ENCODE data around the gene UFD1. TPM values are rescaled to one million over a fixed set of nuclear protein-coding genes. Genes with fewer than 3 reads are reported as not detected.
A peak's percentile ranks its signal among the peaks of the same experiment; 100 is the strongest.

Gene UFD1
- total and polyA plus RNA-seq, 9 of the 15 experiments (the other 6 are each of a cell fraction or from before 2014, with no cell fraction given): 238 to 645 (median 363) TPM

DNA sequence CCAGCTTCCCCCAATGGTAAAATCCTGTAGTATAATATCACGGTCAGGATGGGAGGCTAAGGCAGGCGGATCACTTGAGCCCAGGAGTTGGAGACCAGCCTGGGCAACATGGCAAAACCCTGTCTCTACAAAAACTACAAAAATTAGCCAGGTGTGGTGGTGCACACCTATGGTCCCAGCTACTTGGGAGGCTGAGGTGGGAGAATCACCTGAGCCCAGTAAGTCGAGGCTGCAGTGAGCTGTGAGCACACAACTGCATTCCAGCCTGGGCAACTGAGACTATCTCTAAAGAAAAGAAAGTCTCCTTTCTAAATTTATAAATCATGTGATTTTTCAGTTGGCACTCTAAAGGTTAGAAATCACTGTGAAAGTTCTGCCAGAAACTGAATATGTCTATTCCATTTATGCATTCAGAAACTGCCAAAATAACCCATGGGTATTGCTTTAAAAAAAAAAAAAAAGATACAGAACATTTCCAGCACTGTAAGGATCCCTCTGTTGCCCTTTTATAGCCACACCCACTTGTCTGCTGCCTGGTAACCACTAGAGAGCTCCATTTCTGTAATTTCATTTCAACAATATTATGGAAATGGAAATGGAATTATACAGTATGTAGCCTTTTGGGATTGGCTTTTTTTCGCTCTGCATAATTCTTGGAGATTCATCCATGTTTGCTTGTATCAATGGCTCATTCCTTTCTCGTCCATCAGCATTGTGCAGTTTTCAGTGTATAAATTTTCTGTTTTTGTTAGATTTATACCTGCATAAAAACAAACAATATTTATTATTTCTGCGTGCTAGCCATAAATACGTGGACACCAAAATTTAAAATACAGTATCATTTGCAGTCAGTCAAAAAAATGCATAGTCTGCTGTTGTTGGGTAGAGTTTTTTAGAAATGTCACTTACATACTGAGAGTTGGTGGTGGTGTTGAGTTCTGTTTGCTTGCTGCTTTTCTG lies 10.2 kb upstream of the UFD1 start (continued):
- TF ChIP-seq RAD21 (CRISPR knock-in tag; conservative IDR thresholded peaks at IDR 0.05 in 1 of 2, IDR thresholded peaks at IDR 0.05 in 1 of 2) (peak; percentile 33 to 57), SUPT5H (IDR thresholded peaks at IDR 0.05) (peak; percentile 45; the same call in 1 of the 2 replicates), CEBPB (tag; IDR thresholded peaks at IDR 0.05) (no peak), FOXJ2 (tag; IDR thresholded peaks at IDR 0.05) (0 out of 2 replicates have a peak, but pooled peaks have one; percentile 70), FOXK2 (conservative IDR thresholded peaks at IDR 0.05 in 1 of 2, IDR thresholded peaks at IDR 0.05 in 1 of 2; ENCODE audit: low read depth in 2 of 2) (peak in 1 of 2 experiments; percentile 45; a peak in 1 of 4 replicates), ZNF384 (IDR thresholded peaks at IDR 0.05; ENCODE audit: low read depth, low read length) (peak; percentile 97), ELF1 (tag; IDR thresholded peaks at IDR 0.05) (peak; percentile 66), RFX7 (CRISPR knock-in tag; IDR thresholded peaks at IDR 0.05) (peak; percentile 48; the same call in 1 of the 2 replicates), BRD4 (IDR thresholded peaks at IDR 0.05) (no peak), TOE1 (IDR thresholded peaks at IDR 0.05; ENCODE audit: borderline replicate concordance) (no peak), TOE1 (CRISPR knock-in tag; IDR thresholded peaks at IDR 0.05; ENCODE audit: borderline replicate concordance, low read depth) (0 out of 2 replicates have a peak, but pooled peaks have one; percentile 48), MCM2 (IDR thresholded peaks at IDR 0.05; ENCODE audit: low read depth) (no peak), ZNF140 (CRISPR knock-in tag; IDR thresholded peaks at IDR 0.05) (no peak), POLR2AphosphoS2 (IDR thresholded peaks at IDR 0.05; ENCODE audit: low read length) (0 out of 2 replicates have a peak, but pooled peaks have one; percentile 63), ZNF444 (CRISPR knock-in tag; IDR thresholded peaks at IDR 0.05) (no peak), KLF16 (IDR thresholded peaks at IDR 0.05) (0 out of 2 replicates have a peak, but pooled peaks have one; percentile 4), ZNF764 (CRISPR knock-in tag; IDR thresholded peaks at IDR 0.05; ENCODE audit: low read depth) (0 out of 2 replicates have a peak, but pooled peaks have one; percentile 64), ZNF212 (CRISPR knock-in tag; IDR thresholded peaks at IDR 0.05) (no peak), RBFOX2 (IDR thresholded peaks at IDR 0.05; ENCODE audit: low read depth, low read length) (peak; percentile 43), FOXK1 (CRISPR knock-in tag; IDR thresholded peaks at IDR 0.05; ENCODE audit: borderline replicate concordance) (0 out of 2 replicates have a peak, but pooled peaks have one; percentile 67), CCAR2 (IDR thresholded peaks at IDR 0.05; ENCODE audit: low read depth, low read length) (no peak)
- TF ChIP-seq, protein P1, sequence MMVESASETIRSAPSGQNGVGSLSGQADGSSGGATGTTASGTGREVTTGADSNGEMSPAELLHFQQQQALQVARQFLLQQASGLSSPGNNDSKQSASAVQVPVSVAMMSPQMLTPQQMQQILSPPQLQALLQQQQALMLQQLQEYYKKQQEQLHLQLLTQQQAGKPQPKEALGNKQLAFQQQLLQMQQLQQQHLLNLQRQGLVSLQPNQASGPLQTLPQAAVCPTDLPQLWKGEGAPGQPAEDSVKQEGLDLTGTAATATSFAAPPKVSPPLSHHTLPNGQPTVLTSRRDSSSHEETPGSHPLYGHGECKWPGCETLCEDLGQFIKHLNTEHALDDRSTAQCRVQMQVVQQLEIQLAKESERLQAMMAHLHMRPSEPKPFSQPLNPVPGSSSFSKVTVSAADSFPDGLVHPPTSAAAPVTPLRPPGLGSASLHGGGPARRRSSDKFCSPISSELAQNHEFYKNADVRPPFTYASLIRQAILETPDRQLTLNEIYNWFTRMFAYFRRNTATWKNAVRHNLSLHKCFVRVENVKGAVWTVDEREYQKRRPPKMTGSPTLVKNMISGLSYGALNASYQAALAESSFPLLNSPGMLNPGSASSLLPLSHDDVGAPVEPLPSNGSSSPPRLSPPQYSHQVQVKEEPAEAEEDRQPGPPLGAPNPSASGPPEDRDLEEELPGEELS (CRISPR knock-in tag; IDR thresholded peaks at IDR 0.05; ENCODE audit: borderline replicate concordance): 0 out of 2 replicates have a peak, but pooled peaks have one; percentile 47
- TF ChIP-seq, protein P2, sequence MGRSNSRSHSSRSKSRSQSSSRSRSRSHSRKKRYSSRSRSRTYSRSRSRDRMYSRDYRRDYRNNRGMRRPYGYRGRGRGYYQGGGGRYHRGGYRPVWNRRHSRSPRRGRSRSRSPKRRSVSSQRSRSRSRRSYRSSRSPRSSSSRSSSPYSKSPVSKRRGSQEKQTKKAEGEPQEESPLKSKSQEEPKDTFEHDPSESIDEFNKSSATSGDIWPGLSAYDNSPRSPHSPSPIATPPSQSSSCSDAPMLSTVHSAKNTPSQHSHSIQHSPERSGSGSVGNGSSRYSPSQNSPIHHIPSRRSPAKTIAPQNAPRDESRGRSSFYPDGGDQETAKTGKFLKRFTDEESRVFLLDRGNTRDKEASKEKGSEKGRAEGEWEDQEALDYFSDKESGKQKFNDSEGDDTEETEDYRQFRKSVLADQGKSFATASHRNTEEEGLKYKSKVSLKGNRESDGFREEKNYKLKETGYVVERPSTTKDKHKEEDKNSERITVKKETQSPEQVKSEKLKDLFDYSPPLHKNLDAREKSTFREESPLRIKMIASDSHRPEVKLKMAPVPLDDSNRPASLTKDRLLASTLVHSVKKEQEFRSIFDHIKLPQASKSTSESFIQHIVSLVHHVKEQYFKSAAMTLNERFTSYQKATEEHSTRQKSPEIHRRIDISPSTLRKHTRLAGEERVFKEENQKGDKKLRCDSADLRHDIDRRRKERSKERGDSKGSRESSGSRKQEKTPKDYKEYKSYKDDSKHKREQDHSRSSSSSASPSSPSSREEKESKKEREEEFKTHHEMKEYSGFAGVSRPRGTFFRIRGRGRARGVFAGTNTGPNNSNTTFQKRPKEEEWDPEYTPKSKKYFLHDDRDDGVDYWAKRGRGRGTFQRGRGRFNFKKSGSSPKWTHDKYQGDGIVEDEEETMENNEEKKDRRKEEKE (IDR thresholded peaks at IDR 0.05; ENCODE audit: borderline replicate concordance in 1 of 2, control insufficient read depth in 1 of 2, low read depth in 2 of 2, low read length in 1 of 2): no peak
